ENCODE measurements around the gene CORIN.

- TF ChIP-seq ZNF781 (CRISPR knock-in tag; IDR thresholded peaks at IDR 0.05; ENCODE audit: borderline replicate concordance, not compliant biosample characterization), result no peak
- no peak for TF ChIP-seq POLR2A (IDR thresholded peaks at IDR 0.05; ENCODE audit: insufficient read depth in 1 of 2, low read depth in 2 of 2, low read length in 2 of 2)
- TF ChIP-seq PCBP2 (optimal IDR thresholded peaks at IDR 0.05; ENCODE audit: low read depth, low read length, poor library complexity, severe bottlenecking), result no peak
- TF ChIP-seq SP1 (IDR thresholded peaks at IDR 0.05), result no peak
- TF ChIP-seq SP1 (CRISPR knock-in tag; IDR thresholded peaks at IDR 0.05), result no peak
Observed at GRCh38 chr4:47786958-47787370, 50.9 kb downstream of the CORIN start.

Measured in HepG2 (cell line).